Occipital lobe (tissue), 2 donors: ENCODE results near the gene DCANP1. TPM values are rescaled to one million over a fixed set of nuclear protein-coding genes. Genes with fewer than 3 reads are reported as not detected.

ENCODE experiments used
- small RNA-seq: library from RNA; depleted of rRNA; stranded (forward); fragments of <200 nt; gene quantifications from one replicate; pipeline ENCODE3, GENCODE V24; 2014
- total RNA-seq: library from RNA; depleted of rRNA; stranded (reverse); fragments of >200 nt; gene quantifications from one replicate; pipeline ENCODE4 v1.2.3, GENCODE V29; 2014

The DCANP1 gene
- total RNA-seq, 1 donor from 2014 or later = not detected

Small RNA genes lying within 50 kb of the gene (small RNA-seq; reads per million reads assigned to genes)
- gene DCANP1 = not detected

Other genes with a start within 250 kb of the DCANP1 start
- gene MACROH2A1, start 48.1 kb downstream of the DCANP1 start, total RNA-seq = 101 TPM
- not detected for gene TIFAB, start 5.0 kb upstream of the DCANP1 start, total RNA-seq
- gene NEUROG1, start 88.6 kb upstream of the DCANP1 start, total RNA-seq = 1.1 TPM
- 9.5 TPM for gene CXCL14, start 131.6 kb upstream of the DCANP1 start, total RNA-seq